Lower leg skin (tissue), 3 donors: Measurements from ENCODE around the gene CAPG.

Source experiments
- POLR2A ChIP-seq, 2 donors: fragments of 450-650 bp; IDR thresholded peaks; one replicate each; pipeline ENCODE4 v1.6.1; 2016 to 2017; ENCODE audit warnings: antibody characterized with exemption in 2 of 2, mild to moderate bottlenecking in 1 of 2, moderate library complexity in 1 of 2
- TF ChIP-seq, protein P1 (sequence below), 3 donors: fragments of 450-650 bp; IDR thresholded peaks; one replicate each; pipeline ENCODE4 v1.5.1; 2016; ENCODE audit warnings: antibody characterized with exemption in 3 of 3, mild to moderate bottlenecking in 3 of 3, moderate library complexity in 2 of 3

DNA sequence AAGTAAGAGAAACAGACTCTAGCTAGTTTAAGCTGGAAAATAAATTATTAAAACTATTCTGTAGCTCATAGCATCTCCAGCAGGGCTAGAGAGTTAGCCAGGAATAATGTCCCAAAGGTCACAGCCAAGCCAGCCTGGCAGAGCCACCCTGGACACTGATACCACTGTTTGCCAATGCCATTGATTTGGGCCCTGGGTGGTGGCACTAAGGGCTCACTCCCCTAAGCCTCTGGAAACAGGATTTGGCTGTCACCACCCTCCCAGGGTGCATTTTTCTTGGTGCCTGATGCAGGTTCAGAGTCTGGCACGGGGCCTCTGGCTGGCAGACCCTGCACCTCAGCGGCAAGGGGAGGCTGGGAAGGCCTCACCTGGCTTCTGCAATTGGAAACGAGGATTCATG is 15.4 kb upstream of the CAPG start:
- TF ChIP-seq, protein P1, sequence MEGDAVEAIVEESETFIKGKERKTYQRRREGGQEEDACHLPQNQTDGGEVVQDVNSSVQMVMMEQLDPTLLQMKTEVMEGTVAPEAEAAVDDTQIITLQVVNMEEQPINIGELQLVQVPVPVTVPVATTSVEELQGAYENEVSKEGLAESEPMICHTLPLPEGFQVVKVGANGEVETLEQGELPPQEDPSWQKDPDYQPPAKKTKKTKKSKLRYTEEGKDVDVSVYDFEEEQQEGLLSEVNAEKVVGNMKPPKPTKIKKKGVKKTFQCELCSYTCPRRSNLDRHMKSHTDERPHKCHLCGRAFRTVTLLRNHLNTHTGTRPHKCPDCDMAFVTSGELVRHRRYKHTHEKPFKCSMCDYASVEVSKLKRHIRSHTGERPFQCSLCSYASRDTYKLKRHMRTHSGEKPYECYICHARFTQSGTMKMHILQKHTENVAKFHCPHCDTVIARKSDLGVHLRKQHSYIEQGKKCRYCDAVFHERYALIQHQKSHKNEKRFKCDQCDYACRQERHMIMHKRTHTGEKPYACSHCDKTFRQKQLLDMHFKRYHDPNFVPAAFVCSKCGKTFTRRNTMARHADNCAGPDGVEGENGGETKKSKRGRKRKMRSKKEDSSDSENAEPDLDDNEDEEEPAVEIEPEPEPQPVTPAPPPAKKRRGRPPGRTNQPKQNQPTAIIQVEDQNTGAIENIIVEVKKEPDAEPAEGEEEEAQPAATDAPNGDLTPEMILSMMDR (IDR thresholded peaks at IDR 0.05): no peak
- TF ChIP-seq POLR2A (IDR thresholded peaks at IDR 0.05): no peak
